IMR-90 (cell line): ENCODE results near the gene VPS39. TPM values are rescaled to one million over a fixed set of nuclear protein-coding genes. Genes with fewer than 3 reads are reported as not detected.

Source experiments
- ATAC-seq: fragments of 200-7000 bp; cut with Tn5 transposase; 2 replicates; pipeline ENCODE4 v1.9.1; 2020; ENCODE audit warnings: low read depth, mild to moderate bottlenecking, moderate library complexity
- BruUV-seq: library from RNA; stranded (reverse); fragments of 400-500 nt; replicated peaks from 2 replicates; lab custom pipeline; 2021; lab: Mats Ljungman, UMichigan
- CTCF ChIA-PET: fragments of 300-600 bp; formaldehyde crosslinking; extraction: SDS; loops from one replicate; lab custom pipeline; 2021; ENCODE audit warnings: antibody characterized with exemption; lab: Yijun Ruan, JAX
- POLR2A ChIA-PET: fragments of 300-600 bp; sonication (Branson Sonifier 250); formaldehyde crosslinking; loops from one replicate; lab custom pipeline; 2022; ENCODE audit warnings: antibody characterized with exemption; ENCODE audit not compliant: unreplicated experiment; lab: Charles Lee
- DNase-seq: peaks from one replicate; pipeline ENCODE4 v3.0.0; 2013
- H2AFZ ChIP-seq: replicated peaks from 2 replicates; pipeline ENCODE3; 2013; ENCODE audit warnings: low read length, mild to moderate bottlenecking; ENCODE audit not compliant: poor library complexity
- H2AK5ac ChIP-seq: 2 replicates; pipeline ENCODE4 v1.6.1; 2013; ENCODE audit warnings: low read depth, low read length, inconsistent platforms
- H2AK9ac ChIP-seq: replicated peaks from 2 replicates; pipeline ENCODE3; 2013; ENCODE audit warnings: mild to moderate bottlenecking, low read depth, low read length, moderate library complexity; ENCODE audit not compliant: poor library complexity
- H2BK120ac ChIP-seq: 2 replicates; pipeline ENCODE4 v1.6.1; 2013; ENCODE audit warnings: low read depth, low read length, inconsistent platforms
- H2BK15ac ChIP-seq: 3 replicates; pipeline ENCODE4 v1.6.1; 2013; ENCODE audit warnings: low read depth, low read length, inconsistent platforms
- H2BK20ac ChIP-seq: 2 replicates; pipeline ENCODE4 v1.6.1; 2013; ENCODE audit warnings: low read depth, mild to moderate bottlenecking, inconsistent platforms, low read length, moderate library complexity
- H2BK5ac ChIP-seq: 2 replicates; pipeline ENCODE4 v1.6.1; 2013; ENCODE audit warnings: mild to moderate bottlenecking, low read depth, low read length, inconsistent platforms; ENCODE audit not compliant: poor library complexity, severe bottlenecking
- H3K14ac ChIP-seq: replicated peaks from 2 replicates; pipeline ENCODE4 v1.6.1; 2013; ENCODE audit warnings: low read depth, low read length, inconsistent platforms
- H3K18ac ChIP-seq: 2 replicates; pipeline ENCODE4 v1.6.1; 2013; ENCODE audit warnings: low read depth, low read length, control low read depth
- H3K23ac ChIP-seq: 2 replicates; pipeline ENCODE4 v1.6.1; 2013; ENCODE audit warnings: low read depth, low read length, inconsistent platforms
- H3K27ac ChIP-seq: 2 replicates; pipeline ENCODE4 v1.5.1; 2013; ENCODE audit warnings: mild to moderate bottlenecking, control low read depth, low read length; ENCODE audit not compliant: insufficient read depth
- H3K27me3 ChIP-seq: 2 replicates; pipeline ENCODE4 v1.6.1; 2013; ENCODE audit warnings: low read length; ENCODE audit not compliant: control insufficient read depth, insufficient read depth
- H3K36me3 ChIP-seq: 2 replicates; pipeline ENCODE4 v1.6.1; 2013; ENCODE audit warnings: low read length, mixed read lengths; ENCODE audit not compliant: control insufficient read depth, insufficient read depth
- H3K4ac ChIP-seq: 2 replicates; pipeline ENCODE4 v1.6.1; 2013; ENCODE audit warnings: low read depth, low read length, inconsistent platforms
- H3K4me1 ChIP-seq: 2 replicates; pipeline ENCODE4 v1.6.1; 2013; ENCODE audit warnings: low read length, mixed read lengths; ENCODE audit not compliant: control insufficient read depth, insufficient read depth
- H3K4me2 ChIP-seq: 2 replicates; pipeline ENCODE4 v1.6.1; 2013; ENCODE audit warnings: low read depth, mild to moderate bottlenecking, control low read depth, low read length, moderate library complexity
- H3K4me3 ChIP-seq: 2 replicates; pipeline ENCODE4 v1.5.1; 2013; ENCODE audit warnings: low read depth, mild to moderate bottlenecking, control low read depth, low read length, moderate library complexity; ENCODE audit not compliant: insufficient read depth
- H3K56ac ChIP-seq: 2 replicates; pipeline ENCODE4 v1.6.1; 2013; ENCODE audit warnings: low read length, inconsistent platforms; ENCODE audit not compliant: insufficient read depth; ENCODE audit errors: extremely low read depth
- H3K79me1 ChIP-seq, 2 experiments: 2 replicates each; pipeline ENCODE4 v1.6.1; 2013; ENCODE audit warnings: low read length in 2 of 2, inconsistent platforms in 1 of 2, low read depth in 1 of 2
- H3K9ac ChIP-seq: 2 replicates; pipeline ENCODE4 v1.6.1; 2013; ENCODE audit warnings: low read depth, low read length, control low read depth
- H3K9me1 ChIP-seq: 2 replicates; pipeline ENCODE4 v1.6.1; 2013; ENCODE audit warnings: low read length, inconsistent platforms; ENCODE audit not compliant: insufficient read depth
- H3K9me3 ChIP-seq: 2 replicates; pipeline ENCODE4 v1.6.1; 2013; ENCODE audit warnings: low read length; ENCODE audit not compliant: control insufficient read depth, insufficient read depth
- H4K20me1 ChIP-seq: 2 replicates; pipeline ENCODE4 v1.6.1; 2013; ENCODE audit warnings: low read length, inconsistent platforms; ENCODE audit not compliant: insufficient read depth
- H4K5ac ChIP-seq: 2 replicates; pipeline ENCODE4 v1.6.1; 2013; ENCODE audit warnings: mild to moderate bottlenecking, low read depth, low read length, control low read depth
- H4K8ac ChIP-seq, 2 experiments: 2 replicates each; pipeline ENCODE4 v1.6.1; 2013; ENCODE audit warnings: low read depth in 2 of 2, low read length in 2 of 2, control low read depth in 1 of 2, inconsistent platforms in 1 of 2
- H4K91ac ChIP-seq: 2 replicates; pipeline ENCODE4 v1.6.1; 2013; ENCODE audit warnings: low read depth, low read length, inconsistent platforms; ENCODE audit not compliant: insufficient read depth
- BHLHE40 ChIP-seq: fragments of 150-350 bp; IDR thresholded peaks from 2 replicates; pipeline ENCODE4 v1.6.1; 2016; ENCODE audit warnings: mild to moderate bottlenecking, low read depth, low read length
- CEBPB ChIP-seq: IDR thresholded peaks from 2 replicates; pipeline ENCODE4 v1.6.1; 2012; ENCODE audit warnings: low read depth, low read length, improper control_type of control experiment
- CHD1 ChIP-seq: IDR thresholded peaks from 2 replicates; pipeline ENCODE4 v1.6.1; 2012; ENCODE audit warnings: low read depth, low read length, improper control_type of control experiment
- CTCF ChIP-seq: conservative IDR thresholded peaks from 2 replicates; pipeline ENCODE4 v1.5.1; 2012; ENCODE audit warnings: mild to moderate bottlenecking, low read depth, low read length, improper control_type of control experiment
- ELK1 ChIP-seq: fragments of 150-350 bp; IDR thresholded peaks from 2 replicates; pipeline ENCODE4 v1.6.1; 2016; ENCODE audit warnings: low read depth, mild to moderate bottlenecking, low read length, moderate library complexity, borderline replicate concordance
- FOS ChIP-seq: fragments of 150-350 bp; IDR thresholded peaks from 2 replicates; pipeline ENCODE4 v1.6.1; 2016; ENCODE audit warnings: low read depth, low read length
- MAFK ChIP-seq: IDR thresholded peaks from 2 replicates; pipeline ENCODE4 v1.6.1; 2012; ENCODE audit warnings: low read depth, low read length, improper control_type of control experiment
- MAZ ChIP-seq: IDR thresholded peaks from 2 replicates; pipeline ENCODE4 v1.6.1; 2012; ENCODE audit warnings: low read depth, mild to moderate bottlenecking, low read length, improper control_type of control experiment, moderate library complexity, borderline replicate concordance
- MXI1 ChIP-seq: IDR thresholded peaks from 2 replicates; pipeline ENCODE4 v1.6.1; 2012; ENCODE audit warnings: low read depth, mild to moderate bottlenecking, low read length, moderate library complexity, borderline replicate concordance
- NFE2L2 ChIP-seq: fragments of 150-350 bp; IDR thresholded peaks from 2 replicates; pipeline ENCODE4 v1.6.1; 2016; ENCODE audit warnings: low read depth, mild to moderate bottlenecking, low read length
- POLR2A ChIP-seq: IDR thresholded peaks from 2 replicates; pipeline ENCODE4 v1.6.1; 2012; ENCODE audit warnings: mild to moderate bottlenecking, low read depth, low read length
- RAD21 ChIP-seq: IDR thresholded peaks from 2 replicates; pipeline ENCODE4 v1.6.1; 2012; ENCODE audit warnings: low read length, improper control_type of control experiment
- RCOR1 ChIP-seq: IDR thresholded peaks from 2 replicates; pipeline ENCODE4 v1.6.1; 2012; ENCODE audit warnings: mild to moderate bottlenecking, low read length, improper control_type of control experiment; ENCODE audit not compliant: insufficient replicate concordance
- RFX5 ChIP-seq: IDR thresholded peaks from 2 replicates; pipeline ENCODE4 v1.8.0; 2012; ENCODE audit warnings: low read depth, mild to moderate bottlenecking, low read length, moderate library complexity
- SMC3 ChIP-seq: fragments of 150-350 bp; IDR thresholded peaks from 2 replicates; pipeline ENCODE4 v1.6.1; 2016; ENCODE audit warnings: low read depth, mild to moderate bottlenecking, antibody characterized with exemption, low read length, moderate library complexity
- USF2 ChIP-seq: fragments of 150-350 bp; IDR thresholded peaks from 2 replicates; pipeline ENCODE4 v1.6.1; 2017; ENCODE audit warnings: mild to moderate bottlenecking, antibody characterized with exemption, low read length, low read depth
- WGBS, 2 experiments: methylation state at CpG; one replicate each; pipeline versions ENCODE4 v1.1.5 to v1.1.7; 2013; ENCODE audit warnings: missing lambda C conversion rate in 2 of 2; ENCODE audit not compliant: insufficient read length in 1 of 2; ENCODE audit errors: extremely low coverage in 2 of 2; 5-methylcytosine and 5-hydroxymethylcytosine counted together
- dilution Hi-C: fragments of 300-500 bp; cut with HindIII; formaldehyde crosslinking; loops from one replicate; pipeline ENCODE4 v1.14.3; 2018; ENCODE audit warnings: low sequenced_read_pairs; ENCODE audit not compliant: unreplicated experiment
- in situ Hi-C: fragments of 300-500 bp; cut with MboI; formaldehyde crosslinking; loops from 3 replicates; pipeline ENCODE4 v1.14.3; 2019; ENCODE audit warnings: low sequenced_read_pairs, inconsistent platforms, mixed read lengths
- intact Hi-C: fragments of 100-400 bp; cut with micrococcal nuclease; formaldehyde crosslinking; loops from 2 replicates; pipeline ENCODE4 v1.10.0; 2022
- polyA plus RNA-seq, 3 experiments: library from polyadenylated mRNA; depleted of rRNA; stranded (reverse); fragments of >200 nt; gene quantifications; 2 replicates each; pipeline ENCODE4 v1.2.3, GENCODE V29; 2012; ENCODE audit warnings: low replicate concordance in 1 of 3
- total RNA-seq: library from RNA; depleted of rRNA; stranded (reverse); fragments of >200 nt; gene quantifications from 2 replicates; pipeline ENCODE4 v1.2.3, GENCODE V29; 2012

VPS39 gene
- total and polyA plus RNA-seq, 2 of the 4 experiments (the other 2 are of a cell fraction) = 49.7 to 52.2 TPM

DNA sequence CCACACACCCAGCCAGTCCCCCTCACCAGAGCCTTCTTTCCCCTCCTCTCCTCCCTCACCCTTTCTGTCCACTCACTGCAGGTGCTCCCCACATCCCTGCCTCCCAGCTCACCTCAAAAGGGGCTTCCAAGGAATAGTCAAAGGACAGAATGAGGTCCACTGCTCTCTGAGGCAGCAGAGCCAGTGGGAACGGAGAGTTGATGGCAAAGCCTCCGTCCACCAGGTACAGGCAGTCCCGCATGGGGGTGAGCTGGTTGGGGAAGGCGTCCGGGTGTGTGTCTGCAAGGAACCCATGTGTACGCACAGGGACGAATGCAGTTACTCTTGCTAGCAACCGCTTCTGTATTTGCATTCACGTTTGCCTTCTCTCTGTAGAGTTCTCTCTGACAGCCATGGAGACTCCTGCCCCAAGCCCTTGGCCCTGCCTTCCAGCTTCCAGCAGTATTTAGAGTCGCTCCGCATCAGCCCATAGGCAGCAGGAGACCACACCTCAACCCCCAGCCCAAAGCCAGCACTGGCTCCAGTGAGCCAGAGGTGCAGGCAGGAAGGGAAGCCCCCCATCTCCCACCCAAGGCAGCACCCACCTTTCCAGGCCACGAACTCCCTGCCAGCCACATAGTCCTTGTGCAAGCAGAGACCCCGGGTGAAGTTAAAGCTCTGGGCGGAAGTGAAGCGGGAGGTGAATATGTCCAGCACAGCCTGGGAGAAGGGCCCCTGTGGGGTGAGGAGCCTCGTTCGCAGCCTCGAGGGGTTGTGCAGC, 64.1 kb downstream of the VPS39 start:
- intact Hi-C loops = no loop called here
- Histone ChIP-seq H2BK15ac (no peak overlapping the region), H4K5ac (no peak overlapping the region), H3K27me3 (peaks cover 64% of the 10 kb centered on the region), H2AK9ac (no peak overlapping the region), H3K23ac (no peak overlapping the region), H3K36me3 (no peaks in the 10 kb centered on the region), H3K4me3 (no peak overlapping the region), H3K18ac (no peak overlapping the region), H3K9me1 (no peaks in the 10 kb centered on the region), H2AK5ac (no peak overlapping the region), H2AFZ (no peak overlapping the region), H2BK20ac (no peak overlapping the region), H3K14ac (no peak overlapping the region), H3K4me2 (no peak overlapping the region), H2BK5ac (no peak overlapping the region), H3K4me1 (no peaks in the 10 kb centered on the region), H4K91ac (no peak overlapping the region), H2BK120ac (no peak overlapping the region), H3K79me1 (no peaks in the 10 kb centered on the region), H3K4ac (no peak overlapping the region), H4K8ac (no peak overlapping the region), H4K20me1 (no peaks in the 10 kb centered on the region; the same call in 1 of the 2 replicates), H3K56ac (no peak overlapping the region), H3K9me3 (peaks cover 3% of the 10 kb centered on the region; the same call in 1 of the 2 replicates), H3K9ac (no peak overlapping the region), H3K27ac (no peak overlapping the region)
- TF ChIP-seq CTCF (no peak), MAFK (no peak), POLR2A (no peak), SMC3 (no peak), CHD1 (no peak), RCOR1 (no peak), USF2 (no peak), NFE2L2 (no peak), RFX5 (no peak), MAZ (no peak), RAD21 (no peak), CEBPB (no peak), MXI1 (no peak), BHLHE40 (no peak), ELK1 (no peak), FOS (no peak)
- POLR2A ChIA-PET = no interaction called here
- ATAC-seq = no peak
- WGBS, 2 experiments = 47% methylated on average over 4 of the region's 18 CpGs; no CpG with 5 or more reads in 1 of the 2 experiments
- in situ Hi-C loops = no loop called here
- dilution Hi-C loops = no loop called here
- CTCF ChIA-PET = no interaction called here
- BruUV-seq = no TSS peak
- DNase-seq = no peak
